Measurements from ENCODE around the gene CARM1.
"Not testable (repeated sequence)": the region's sequence is repeated elsewhere in the genome, so short reads cannot be mapped to it uniquely, and the experiment has no call there.

CARM1 gene

DNA sequence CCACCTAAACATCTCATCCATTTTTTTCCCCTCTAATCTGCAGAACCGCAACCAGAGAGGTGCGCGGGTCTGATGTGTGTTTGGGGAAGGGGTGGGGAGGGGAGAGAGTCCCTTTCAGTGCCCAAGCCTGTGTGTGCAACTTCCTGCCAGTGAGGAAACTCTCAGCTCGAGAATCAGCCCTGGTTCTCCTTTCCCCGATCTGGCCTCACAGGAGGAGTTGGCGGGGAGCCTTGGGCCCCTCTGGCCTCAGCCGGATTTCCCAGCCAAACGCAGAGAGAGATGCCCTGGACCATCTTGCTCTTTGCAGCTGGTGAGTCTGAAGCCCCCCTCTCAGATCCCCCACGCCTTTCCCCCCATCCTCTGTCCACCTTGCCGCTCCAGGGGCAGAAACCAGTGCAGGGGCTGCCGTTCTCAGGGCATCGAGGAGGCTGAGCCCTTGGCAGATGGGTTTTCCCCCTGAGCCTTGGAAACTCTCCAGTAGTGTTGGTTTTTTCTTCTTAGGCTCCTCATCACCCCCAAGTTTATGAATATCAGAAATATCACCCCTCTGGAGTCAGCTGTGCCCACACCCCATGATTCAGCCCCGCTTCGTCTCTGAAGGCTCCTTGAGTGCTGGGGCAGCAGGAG lies 23.0 kb upstream of the CARM1 start, which contains the start of gene C19orf38:
Gene C19orf38 (plus strand): TSS at position 186 of the 627 bp plus-strand sequence. CDS start 94 bp downstream, at position 280.
- no peak for DNase-seq

DNA sequence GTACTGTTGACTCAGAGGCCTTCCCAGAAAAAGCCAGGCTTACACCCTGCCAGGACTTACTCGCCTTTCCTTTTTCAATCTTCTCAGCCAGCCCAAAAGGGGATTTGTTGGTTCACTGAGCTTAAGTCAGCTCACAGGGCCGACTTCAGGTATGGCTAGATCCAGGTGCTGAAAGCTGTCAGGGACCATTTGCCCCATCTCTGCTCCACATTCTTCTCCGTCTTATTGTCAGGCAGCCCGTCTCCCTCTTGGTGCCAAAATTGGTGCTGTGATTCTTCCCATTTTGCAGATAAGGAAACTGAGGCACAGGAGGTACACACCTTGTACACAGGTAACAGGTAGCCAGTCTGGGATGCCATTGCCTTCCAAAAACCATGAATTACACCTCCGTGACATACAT lies 20.7 kb upstream of the CARM1 start:
- no peak for DNase-seq

DNA sequence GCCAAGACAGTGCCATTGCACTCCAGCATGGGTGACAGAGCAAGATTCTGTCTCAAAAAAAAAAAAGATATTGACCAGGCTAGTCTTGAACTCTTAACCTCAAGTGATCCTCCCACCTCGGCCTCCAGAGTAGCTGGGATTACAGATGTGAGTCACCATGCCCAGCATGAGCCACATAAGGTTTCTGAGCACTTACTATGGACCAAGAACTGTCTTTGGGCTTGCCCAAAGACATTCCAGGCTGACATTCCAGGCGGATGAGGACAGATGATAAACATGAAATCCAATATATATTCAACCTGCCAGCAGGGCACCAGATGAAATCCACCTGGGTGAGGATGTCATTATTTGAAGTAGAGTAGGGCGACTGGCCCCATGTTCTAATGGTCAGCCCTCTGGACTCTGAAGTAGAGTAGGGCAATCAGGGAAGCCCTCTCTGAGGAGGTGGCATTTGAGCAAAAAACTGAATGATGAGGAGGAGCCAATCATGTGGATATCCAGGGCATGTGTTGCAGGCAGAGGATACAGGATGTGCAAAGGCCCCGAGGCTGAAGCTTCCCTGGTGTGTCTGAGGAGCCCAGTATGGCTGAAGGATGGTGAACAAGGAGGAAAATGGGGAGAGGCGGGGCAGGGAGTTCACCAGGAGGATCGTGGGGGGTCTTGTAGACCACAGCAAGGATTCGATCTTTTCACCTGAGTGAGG lies 19.1 kb upstream of the CARM1 start:
- no peak for DNase-seq

DNA sequence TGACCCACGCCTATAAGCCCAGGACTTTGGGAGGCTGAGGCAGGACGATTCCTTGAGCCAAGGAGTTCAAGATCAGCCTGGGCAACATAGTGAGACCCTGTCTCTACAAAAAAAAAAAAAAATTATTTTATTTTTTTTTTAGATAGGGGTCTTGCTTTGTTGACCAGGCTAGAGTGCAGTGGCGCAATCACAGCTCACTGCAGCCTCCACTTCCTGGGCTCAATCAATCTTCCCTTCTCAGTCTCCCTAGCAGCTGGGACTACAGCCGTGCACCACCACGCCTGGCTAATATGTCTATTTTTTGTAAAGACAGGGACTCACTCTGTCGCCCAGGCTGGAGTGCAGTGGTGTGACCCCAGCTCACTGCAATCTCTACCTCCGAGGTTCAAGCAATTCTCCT lies 18.4 kb upstream of the CARM1 start:
- no peak for DNase-seq

DNA sequence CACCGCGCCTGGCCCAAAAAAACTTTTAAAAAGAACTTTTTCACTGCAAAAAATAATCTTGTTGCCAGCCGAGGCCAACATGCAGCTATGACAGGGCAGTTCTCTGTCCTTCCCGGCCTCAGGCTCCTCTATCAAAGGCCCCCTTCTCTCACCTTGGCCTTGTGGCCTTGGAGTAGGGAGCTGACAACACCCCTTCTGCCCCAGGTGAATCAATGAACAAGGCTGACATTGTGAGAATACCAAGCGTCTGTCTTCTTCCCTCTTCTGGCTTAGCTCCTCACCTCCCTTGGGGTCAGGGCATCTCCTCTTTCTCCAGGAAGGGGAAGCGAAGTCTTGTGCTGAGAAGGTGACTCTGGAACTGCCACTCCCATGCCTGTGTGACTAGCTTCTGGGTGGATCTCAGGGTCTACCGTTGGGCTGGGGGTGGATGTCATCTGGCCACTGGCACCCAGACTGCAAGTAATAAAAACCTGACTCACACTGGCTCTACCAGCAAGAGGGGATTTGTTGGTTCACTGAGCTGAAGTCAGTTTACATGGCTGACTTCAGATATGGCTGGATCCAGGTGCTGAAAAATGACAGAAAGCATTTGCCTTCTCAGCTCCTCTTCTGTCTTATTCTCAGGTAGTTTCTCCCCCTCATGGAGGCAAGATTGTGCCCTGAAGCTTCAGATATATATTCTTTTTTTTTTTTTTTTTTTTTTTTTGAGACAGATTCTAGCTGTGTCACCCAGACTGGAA lies 16.8 kb upstream of the CARM1 start:
- no peak for DNase-seq

DNA sequence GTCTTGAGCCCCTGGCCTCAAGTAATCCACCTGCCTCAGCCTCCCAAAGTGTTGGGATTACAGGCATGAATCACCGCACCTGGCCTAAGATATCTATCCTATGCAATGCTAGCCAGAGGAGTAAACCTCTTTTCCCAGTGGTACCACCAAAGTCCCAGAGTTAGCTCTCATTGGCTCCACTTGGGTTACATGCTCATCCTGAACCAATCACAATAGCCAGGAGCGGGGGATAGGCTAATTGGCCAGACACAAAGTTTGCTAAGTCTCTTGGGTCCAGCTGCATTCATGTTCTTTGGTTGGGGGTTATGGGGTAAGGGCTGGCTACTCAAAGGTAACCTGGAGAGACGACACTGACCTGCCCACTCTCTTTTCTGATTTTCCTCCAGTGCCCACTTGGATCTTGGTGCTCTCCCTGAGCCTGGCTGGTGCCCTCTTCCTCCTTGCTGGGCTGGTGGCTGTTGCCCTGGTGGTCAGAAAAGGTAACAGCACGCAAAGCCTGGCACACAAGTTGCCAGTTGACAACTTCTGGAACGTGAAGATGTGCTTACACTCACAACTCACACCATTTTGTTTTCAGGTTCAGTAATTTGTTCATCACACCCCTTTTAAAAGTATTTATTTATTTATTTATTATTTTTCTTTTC lies 15.4 kb upstream of the CARM1 start:
- no peak for DNase-seq

DNA sequence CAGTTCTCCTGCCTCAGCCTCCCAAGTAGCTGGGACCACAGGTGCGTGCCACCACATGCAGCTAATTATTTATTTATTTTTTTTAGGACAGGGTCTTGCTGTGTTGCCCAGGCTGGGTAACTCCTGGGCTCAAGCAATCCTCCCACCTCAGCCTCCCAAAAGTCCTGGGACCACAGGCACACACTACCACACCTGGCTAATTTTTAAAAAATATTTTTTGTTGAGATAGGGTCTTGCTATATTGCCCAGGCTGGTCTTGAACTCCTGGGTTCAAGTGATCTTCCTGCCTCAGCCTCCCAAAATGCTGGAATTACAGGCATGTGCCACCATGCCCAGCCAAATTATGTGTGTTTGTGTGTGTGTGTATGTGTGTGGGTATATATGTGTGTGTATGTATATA lies 14.5 kb upstream of the CARM1 start:
- not testable (repeated sequence) for DNase-seq

DNA sequence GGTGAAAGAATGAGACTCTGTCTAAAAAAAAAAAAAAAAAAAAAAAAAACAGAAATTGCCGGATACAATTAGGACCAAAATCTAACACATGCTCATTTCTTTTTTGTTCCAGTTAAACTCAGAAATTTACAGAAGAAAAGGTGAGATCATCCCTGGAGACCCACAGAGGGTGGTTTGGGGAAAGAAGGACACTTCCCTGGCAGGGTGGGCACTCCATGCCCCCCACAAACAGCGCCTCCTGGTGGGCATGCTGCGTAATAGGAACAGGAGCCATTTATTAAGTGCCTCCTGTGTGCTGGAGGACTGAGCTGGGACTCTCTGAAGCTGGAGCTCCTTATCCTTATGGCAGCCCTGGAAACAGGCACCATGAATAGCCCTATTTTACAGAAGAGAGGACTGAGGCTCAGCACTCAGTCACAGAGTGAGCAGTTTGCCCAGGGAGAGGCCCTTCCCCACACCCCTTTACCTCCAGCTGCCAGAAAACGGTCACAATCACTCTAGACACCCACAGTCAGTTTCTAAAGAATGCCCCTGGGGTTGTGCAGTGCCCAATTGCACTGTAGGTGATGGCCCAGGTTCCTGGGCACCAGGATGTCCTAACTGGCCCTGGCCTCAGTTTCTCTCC lies 13.0 kb upstream of the CARM1 start:
- no peak for DNase-seq

DNA sequence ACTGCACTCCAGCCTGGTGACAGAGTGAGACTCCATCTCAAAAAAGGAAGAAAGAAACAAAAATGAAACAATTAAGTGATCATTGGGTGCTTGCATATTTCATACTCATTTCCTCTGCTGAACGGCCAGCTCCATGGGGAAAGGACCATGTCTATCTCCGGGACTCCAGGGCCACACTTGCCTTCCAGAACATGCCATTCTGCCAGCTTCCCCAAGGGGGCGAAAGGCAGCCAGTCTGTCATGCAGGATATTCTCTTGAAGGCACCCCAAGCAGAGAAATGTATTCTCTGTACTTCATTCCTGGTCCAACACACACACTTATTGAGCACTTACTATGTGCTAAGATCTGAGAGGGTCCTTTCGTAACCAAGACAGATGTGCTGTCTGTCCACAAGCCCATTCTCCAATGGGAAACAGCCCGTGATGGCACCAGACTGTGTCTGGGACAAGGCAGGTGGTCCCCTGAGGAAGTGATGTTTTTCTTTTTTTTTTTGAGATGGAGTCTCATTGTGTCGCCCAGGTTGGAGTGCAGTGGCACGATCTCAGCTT lies 10.2 kb upstream of the CARM1 start:
- DNase-seq, result no peak

DNA sequence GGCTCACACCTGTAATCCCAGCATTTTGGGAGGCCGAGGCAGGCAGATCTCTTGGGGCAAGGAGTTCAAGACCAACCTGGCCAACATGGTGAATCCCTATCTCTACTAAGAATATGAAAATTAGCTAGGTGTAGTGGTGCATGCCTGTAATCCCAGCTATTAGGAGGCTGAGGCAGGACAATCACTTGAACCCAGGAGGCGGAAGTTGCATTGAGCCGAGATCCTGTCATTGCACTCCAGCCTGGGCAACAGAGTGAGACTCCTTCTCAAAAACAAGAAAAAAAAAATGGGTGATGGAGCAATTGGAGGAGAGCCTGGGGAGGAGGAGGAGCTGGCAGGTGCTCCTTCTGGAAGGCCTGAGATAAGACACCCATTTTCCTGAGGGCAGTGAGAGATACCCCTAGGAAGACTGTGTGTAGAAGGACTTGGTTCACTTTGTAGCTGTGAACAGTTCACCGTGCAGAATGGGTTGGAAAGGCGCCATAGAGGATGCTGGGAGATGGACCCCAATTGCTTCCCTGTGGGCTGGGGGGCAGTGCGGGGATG lies 8.7 kb upstream of the CARM1 start:
- no peak for DNase-seq

DNA sequence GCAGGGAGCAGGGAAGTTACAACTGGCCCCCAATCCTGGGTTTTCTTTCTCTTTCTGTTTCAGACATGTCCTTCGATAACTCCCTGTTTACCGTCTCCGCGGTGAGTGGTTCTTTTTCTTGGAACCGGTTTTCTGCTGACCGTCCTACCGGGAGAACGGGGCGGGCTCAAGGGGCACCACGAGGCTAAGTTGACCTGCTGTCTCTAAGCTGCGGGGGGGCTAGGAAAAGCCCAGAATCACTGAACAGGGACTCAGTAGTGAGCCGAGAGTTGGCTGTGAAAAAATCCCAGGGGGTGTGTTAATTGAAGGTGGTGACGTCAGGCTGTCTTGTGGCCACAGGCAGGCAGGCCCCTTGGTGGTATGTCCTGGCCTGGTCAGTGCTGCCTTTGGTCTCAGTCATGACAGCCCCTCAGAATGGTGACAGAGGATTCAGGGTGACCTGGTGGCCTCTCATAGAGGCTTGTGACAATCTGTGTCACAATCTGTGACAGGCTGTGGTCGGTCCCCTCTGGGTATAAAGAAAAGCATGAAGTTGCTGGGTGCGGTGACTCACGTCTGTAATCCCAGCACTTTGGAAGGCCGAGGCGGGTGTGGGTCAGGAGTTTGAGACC lies 8.1 kb upstream of the CARM1 start:
- DNase-seq, result no peak

DNA sequence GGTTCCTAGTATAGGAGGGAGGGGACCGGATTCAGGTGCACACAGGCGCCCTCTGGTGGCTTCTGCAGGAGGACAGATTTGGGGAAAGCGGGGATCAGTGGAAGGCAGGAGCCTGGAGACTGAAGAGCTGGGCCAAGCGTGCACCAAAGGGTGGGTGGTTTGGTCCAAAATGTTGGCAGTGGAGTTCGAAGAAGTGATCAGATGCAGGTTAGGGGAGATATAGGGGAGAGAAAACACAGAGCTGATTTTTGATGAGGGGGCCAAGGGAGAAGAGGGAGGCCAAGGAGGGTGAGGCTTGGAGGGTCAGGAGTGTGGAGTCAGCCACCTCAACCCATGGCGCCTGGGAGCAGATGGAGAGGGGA lies 6.8 kb upstream of the CARM1 start:
- peak; percentile 70 for DNase-seq

DNA sequence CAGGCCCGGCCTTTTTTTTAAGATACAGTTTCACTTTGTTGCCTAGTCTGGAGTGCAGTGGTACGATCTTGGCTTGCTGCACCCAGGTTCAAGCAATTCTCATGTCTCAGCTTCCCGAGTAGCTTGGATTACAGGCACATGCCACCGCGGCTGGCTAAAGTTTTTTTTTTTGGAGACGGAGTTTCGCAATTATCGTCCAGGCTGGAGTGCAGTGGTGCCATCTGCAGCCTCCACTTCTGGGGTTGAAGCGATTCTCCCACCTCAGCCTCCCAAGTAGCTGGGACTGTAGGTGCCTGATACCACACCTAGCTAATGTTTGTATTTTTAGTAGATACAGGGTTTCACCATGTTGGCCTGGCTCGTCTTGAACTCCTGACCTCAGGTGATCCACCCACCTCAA lies 4.9 kb upstream of the CARM1 start:
- DNase-seq, result no peak

DNA sequence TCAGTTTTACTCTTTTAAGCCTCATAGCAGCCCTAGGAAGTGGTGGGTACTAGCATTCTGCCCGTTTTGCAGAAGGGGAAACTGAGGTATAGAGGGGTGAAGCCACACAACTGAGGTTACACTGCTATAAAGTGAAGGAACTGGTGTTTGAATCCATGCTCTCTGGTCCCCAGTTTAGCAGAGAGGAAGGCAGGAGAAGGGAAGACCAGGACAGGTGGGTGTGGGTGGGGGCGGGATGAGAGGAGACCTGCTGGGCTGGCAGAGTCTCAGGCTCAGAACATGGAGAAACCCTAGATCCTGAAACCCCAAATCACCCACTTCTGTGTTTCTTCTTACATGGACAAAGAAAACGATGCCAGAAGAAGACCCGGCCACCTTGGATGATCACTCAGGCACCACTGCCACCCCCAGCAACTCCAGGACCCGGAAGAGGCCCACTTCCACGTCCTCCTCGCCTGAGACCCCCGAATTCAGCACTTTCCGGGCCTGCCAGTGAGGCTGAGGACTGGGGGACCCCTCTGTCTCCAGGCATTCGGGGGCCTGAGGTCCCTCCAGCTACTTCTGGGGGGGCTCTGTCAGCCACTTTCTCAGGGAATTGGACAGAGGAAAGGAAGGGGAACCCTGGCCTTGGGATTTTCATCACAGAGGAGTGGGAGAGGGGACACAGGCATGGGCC lies 2.3 kb upstream of the CARM1 start:
- no peak for DNase-seq

DNA sequence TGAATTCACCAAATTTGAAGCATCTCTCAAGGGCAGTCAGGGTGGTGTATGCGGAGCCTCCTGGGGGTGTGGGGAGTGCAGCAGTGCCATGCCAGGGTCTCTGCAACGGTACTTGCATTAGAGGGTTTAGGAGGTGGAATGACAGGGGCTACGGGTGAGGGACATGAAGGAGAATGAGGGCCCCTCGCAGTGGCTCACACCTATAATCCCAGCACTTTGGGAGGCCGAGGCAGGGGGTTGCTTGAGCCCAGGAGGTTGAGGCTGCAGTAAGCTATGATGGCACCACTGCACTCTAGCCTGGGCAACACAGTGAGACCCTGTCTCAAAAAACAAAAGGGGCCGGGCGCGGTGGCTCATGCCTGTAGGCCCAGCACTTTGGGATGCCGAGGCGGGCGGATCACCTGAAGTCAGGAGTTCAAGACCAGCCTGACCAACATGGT lies 1.5 kb upstream of the CARM1 start:
- DNase-seq, result not testable (repeated sequence)

DNA sequence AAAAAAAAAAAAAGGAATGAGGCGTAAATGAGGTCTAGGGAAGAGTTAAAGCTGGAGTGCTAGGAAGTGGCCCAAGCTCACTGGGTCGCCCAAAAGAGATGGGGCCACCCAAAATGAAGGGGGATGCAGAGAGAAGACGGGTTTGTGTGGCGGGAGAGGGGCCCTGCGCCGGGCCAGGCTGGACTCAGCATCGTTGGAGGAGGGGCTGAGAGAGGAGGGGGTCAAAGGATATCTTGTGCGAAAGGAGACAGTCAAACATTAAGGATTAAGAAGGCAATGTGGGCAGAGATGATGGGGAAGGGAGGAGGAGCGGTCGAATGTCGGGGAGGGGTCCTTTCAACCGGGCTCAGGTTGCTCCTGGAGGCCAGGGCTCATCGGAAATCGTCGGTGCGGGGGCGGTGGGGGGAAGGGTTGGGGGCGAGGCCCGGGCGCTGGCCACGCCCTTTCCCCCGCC lies 825 bp upstream of the CARM1 start:
- DNase-seq, result no peak

DNA sequence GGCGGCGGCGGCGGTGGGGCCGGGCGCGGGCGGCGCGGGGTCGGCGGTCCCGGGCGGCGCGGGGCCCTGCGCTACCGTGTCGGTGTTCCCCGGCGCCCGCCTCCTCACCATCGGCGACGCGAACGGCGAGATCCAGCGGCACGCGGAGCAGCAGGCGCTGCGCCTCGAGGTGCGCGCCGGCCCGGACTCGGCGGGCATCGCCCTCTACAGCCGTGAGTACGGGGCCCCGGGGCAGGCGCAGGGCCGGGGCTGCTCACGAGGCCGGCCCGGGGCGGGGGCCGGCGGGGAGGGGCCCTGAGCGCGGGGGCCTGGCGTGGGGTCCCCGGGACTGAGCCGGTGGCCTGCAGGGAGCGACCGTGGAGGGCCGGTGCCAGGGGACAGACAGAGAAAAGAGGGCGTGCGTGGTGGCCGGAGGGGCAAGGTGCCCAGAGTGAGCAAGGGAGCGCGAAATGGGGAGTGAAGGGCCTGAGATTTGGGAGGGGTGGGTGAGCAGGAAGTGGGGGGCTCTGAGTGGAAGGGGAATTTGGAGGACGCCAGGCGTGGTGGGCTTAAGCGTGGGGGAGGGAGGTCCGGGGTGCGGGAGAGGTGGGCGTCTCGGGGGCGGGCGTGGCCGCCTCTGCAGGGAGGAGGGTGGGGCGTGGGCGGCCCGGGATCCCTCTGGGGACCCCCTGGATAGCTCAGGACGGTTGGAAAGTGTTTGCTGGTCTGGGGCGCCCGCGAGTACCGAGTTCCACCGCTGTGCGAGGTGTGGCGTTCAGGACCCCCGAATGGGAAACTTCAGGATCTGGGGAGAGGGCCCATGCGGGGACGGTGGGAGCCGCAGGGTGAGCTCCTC lies 575 bp downstream of the CARM1 start:
- DNase-seq, result peak; percentile 14

DNA sequence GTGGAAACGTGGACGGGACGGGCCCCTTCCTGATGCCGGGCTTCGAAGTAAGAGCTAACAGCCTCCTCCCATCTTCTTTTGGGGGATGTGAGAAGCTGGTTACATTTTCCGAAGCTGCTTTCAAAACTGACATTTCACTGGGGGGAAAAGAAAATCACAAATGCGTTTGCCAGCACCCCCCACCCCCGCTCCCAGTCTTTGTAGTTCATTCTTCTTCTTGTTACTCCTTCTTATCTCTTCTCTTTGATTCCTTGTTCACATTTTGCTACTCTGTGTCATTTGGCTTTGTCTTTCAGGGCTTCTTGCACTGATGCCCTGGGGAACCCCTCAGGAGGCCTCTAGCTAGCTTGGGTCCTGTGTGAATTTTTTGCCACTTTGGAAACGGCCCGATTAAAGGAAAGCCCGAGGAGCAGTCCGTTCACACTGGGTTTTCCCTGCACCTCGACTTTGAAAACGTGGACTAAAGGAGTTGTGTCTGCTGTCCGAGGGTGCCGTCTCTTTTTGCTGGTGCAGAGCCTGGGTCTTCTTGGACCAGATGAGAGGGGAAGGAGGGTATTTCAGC lies 1.3 kb downstream of the CARM1 start:
- peak; percentile 24 for DNase-seq

DNA sequence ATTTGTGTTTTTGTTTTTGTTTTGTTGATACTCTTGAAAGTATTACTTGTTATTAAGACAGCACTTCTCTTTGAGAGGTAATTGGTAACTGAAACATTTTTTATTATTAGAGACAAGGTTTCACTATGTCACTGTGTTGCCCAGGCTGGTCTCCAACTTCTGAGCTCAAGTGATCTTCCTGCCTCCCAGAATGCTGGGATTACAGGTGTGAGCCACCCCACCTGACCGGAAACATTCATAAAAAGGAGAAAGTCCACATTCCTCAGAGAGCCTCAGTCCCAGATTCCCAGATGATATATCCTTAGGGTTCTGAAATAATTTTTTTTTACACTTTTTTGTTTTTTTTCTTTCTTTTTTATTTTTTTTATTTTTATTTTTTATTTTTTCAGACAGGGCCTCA lies 2.7 kb downstream of the CARM1 start:
- no peak for DNase-seq

All from activated T-cell treated with anti-CD3 and anti-CD28 coated beads for 4 hours (primary cell).